HG03378 (cell line): Measurements from ENCODE around the gene TNXB.
"Not testable (repeated sequence)": the region's sequence is repeated elsewhere in the genome, so short reads cannot be mapped to it uniquely, and the experiment has no call there.

Experiments
- ATAC-seq: cut with Tn5 transposase; IDR thresholded peaks from one replicate; pipeline ENCODE4 v1.9.1; 2021; ENCODE audit warnings: mild to moderate bottlenecking, moderate library complexity; ENCODE audit not compliant: unreplicated experiment

TNXB gene

DNA sequence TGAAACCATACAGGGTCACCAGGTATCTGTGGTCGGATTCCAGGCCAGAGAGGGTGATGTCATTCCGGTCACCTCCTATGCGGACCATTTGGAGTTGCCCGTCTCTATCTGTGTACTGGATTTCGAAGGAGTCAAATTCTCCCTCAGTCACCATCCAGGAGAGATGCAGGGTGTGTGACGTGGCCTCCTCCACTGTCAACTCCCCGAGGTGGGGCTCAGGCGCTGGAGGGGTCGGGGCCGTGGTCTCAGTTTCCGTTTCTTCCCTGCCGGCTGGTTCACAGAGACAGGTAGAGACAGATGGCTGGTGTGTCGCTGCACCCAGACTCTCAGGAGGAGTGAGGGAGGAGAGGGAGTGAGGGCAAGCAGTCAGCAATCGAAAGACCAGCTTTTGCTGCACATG is 40.3 kb downstream of the TNXB start:
- ATAC-seq, result no peak

DNA sequence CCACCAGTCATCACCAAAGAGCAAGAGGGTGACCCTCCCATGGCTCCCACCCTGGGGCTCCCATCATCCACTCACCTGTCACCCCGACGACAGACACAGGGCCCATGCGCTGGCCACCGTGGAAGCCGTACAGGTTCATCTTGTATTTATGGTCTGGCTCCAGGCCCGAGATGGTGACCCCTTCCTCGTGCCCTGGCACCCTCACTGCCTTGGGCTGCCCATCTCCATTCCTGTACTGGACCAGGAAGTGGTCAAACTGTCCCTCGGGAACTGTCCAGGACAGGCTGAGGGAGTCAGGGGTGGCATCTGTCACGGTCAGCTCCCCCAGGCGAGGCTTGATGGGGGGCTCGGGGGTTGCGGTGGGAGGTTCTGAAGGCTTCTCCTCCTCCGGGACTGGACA is 40.8 kb downstream of the TNXB start:
- ATAC-seq, result not testable (repeated sequence)

DNA sequence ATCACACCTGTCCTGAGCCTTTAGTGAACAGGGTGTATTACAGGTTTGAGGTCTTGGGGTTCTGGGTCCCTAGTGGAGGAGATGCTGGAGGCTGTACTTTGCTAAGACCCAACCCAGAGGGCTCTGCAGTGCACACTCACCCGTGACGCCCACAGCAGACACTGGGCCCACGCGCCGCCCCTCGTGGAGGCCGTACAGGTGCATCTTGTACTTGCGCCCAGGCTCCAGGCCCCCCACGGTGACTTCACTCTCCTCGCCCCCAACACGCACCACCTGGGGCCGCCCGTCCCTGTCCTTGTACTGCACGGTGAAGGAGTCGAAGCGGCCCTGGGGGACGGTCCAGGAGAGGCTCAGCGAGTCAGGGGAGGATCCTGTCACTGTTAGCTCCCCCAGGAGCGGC is 41.6 kb downstream of the TNXB start:
- ATAC-seq, result not testable (repeated sequence)

DNA sequence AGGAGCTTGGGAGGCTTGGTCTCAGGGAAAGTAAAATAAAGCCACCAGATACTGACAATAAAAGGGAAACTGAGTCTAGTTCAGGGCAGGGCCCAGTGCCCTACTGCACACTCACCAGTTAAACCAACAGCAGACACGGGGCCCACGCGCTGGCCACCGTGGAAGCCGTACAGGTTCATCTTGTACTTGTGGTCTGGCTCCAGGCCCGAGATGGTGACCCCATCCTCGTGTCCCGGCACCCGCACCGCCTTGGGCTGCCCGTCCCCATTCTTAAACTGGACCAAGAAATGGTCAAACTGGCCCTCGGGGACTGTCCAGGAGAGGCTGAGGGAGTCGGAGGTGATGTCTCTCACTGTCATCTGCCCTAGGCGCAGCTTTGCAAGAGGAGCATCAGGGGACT is 44.4 kb downstream of the TNXB start:
- no peak for ATAC-seq

DNA sequence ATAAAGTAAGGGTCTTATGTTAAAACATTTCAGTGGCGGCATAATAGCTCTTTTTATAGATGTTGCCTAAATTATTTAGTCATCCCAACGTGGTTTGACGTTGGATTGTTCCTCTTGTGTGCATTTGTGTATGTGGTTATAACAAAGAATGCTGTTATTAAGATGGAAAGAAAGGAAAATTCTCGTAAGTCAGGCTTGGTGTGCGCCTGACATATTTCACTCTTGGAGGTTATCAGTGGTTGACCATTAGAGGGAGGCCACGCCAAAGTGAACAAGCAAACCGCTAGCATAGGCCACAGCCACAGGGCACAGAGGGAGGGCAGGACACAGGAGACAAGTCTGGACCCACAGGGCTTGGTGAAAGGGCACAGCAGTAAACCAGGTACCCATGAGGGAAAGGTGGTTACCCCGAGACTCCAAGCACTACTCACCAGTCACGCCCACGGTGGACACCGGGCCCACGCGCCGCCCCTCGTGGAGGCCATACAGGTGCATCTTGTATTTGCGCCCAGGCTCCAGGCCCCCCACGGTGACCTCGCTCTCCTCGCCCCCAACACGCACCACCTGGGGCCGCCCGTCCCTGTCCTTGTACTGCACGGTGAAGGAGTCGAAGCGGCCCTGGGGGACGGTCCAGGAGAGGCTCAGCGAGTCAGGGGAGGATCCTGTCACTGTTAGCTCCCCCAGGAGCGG is 48.0 kb downstream of the TNXB start:
- ATAC-seq, result no peak

DNA sequence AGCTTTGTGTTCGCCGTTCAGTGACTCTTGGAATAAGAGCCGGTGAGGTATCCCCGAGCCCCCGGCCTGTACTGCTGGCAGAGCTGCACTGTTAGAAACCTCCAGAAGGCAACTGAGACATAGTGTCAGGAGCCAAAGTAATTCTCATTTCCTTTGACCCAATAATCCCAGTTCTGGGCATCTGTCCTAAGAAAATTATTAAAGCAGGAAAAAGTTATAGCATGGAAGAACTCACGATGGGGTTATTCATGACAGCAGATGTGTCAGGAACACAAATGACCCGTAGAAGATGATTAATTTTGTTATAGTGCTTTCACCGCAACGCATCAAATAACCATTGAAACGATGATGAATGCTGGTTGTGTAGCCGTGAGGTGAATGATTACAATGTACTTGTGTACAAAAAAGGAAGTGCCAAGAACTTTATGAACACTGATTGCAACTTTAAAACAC is 50.6 kb downstream of the TNXB start:
- no peak for ATAC-seq

DNA sequence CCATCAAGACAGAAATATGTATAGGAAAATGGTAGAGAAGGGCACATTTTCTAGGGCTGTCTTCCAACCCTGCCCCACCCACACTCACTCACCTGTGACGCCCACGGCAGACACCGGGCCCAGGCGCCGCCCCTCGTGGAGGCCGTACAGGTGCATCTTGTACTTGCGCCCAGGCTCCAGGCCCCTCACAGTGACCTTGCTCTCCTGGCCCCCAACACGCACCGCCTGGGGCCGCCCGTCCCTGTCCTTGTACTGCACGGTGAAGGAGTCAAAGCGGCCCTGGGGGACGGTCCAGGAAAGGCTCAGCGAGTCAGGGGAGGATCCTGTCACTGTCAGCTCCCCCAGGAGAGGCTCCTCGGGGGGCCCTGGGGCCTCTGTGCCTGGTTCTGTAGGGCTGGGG is 51.2 kb downstream of the TNXB start:
- no peak for ATAC-seq

DNA sequence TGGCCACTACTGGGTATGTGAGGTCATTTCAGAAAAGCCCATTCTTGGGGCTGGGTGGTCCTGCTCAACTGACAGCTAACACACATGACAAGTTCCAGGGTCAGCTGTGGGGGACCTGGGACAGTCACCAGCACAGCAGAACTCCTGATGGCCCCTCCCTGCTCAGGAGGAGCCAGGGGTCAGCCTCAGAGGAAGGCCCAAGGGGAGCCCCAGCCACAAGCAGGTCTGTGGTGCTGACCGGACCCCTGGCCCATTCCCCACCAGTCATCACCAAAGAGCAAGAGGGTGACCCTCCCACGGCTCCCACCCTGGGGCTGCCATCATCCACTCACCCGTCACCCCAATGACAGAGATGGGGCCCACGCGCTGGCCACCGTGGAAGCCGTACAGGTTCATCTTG is 52.9 kb downstream of the TNXB start:
- ATAC-seq, result no peak

DNA sequence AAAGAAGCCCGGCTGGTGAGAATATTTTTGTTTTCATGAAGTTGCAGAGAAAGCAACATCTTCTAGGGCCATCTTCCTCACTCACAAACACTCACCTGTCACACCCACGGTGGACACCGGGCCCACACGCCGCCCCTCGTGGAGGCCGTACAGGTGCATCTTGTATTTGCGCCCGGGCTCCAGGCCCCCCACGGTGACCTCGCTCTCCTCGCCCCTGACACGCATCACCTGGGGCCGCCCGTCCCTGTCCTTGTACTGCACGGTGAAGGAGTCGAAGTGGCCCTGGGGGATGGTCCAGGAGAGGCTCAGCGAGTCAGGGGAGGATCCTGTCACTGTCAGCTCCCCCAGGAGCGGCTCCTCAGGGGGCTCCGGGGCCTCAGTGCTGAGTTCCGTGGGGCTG is 53.4 kb downstream of the TNXB start:
- not testable (repeated sequence) for ATAC-seq

DNA sequence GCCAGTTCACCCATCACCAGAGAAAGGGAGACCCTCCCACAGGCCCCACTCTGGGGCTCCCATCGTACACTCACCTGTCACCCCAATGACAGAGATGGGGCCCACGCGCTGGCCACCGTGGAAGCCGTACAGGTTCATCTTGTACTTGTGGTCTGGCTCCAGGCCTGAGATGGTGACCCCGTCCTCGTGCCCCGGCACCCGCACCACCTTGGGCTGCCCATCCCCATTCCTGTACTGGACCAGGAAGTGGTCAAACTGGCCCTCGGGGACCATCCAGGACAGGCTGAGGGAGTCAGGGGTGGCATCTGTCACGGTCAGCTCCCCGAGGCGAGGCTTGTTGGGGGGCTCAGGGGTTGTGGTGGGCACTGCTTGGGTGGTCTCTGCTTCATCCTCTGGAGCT is 55.8 kb downstream of the TNXB start:
- ATAC-seq, result not testable (repeated sequence)

DNA sequence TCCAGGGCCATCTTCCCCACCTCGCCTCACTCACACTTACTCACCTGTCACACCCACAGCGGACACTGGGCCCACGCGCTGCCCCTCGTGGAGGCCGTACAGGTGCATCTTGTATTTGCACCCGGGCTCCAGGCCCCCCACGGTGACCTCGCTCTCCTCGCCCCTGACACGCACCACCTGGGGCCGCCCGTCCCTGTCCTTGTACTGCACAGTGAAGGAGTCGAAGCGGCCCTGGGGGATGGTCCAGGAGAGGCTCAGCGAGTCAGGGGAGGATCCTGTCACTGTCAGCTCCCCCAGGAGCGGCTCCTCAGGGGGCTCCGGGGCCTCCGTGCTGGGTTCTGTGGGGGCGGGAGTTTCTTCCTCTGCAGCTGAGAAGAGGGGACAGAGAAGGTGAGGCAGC is 56.5 kb downstream of the TNXB start:
- ATAC-seq, result not testable (repeated sequence)

DNA sequence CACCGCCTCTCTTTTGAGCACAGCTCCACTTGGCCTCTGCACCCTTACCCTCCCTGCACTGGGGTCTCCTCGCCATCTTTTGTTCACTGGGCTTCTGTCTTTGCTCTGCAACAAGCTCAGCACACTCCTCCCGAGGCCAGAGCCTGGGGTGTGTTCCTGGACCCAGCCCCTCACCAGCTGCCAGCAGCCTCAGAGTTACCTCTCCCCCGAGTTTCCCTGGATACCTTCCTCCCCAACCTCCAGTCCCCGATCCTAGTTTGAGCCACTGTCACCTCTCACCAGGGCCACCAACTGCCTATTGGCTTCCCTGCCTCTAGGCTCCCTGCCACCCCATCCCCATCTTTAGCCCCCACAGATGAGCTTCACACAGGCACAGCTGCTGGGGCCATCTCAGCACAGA is 58.6 kb downstream of the TNXB start:
- no peak for ATAC-seq

DNA sequence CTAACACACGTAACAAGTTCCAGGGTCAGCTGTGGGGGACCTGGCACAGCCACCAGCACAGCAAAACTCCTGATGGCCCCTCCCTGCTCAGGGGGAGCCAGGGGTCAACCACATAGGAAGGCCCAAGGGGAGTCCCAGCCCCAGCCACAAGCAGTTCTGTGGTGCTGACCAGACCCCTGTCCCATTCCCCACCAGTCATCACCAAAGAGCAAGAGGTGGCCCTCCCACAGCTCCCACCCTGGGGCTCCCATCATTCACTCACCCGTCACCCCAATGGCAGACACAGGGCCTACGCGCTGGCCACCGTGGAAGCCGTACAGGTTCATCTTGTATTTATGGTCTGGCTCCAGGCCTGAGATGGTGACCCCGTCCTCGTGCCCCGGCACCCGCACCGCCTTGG is 59.4 kb downstream of the TNXB start:
- ATAC-seq, result not testable (repeated sequence)

DNA sequence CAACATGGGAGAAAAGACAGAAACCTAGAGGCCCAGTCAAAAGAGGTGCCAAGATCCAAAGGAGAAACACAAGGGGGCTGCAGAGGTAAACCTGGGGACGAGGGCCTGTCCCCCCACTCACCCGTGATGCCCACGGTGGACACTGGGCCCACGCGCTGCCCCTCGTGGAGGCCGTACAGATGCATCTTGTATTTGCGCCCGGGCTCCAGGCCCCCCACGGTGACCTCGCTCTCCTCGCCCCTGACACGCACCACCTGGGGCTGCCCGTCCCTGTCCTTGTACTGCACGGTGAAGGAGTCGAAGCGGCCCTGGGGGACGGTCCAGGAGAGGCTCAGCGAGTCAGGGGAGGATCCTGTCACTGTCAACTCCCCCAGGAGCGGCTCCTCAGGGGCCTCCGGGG is 60.0 kb downstream of the TNXB start:
- not testable (repeated sequence) for ATAC-seq

DNA sequence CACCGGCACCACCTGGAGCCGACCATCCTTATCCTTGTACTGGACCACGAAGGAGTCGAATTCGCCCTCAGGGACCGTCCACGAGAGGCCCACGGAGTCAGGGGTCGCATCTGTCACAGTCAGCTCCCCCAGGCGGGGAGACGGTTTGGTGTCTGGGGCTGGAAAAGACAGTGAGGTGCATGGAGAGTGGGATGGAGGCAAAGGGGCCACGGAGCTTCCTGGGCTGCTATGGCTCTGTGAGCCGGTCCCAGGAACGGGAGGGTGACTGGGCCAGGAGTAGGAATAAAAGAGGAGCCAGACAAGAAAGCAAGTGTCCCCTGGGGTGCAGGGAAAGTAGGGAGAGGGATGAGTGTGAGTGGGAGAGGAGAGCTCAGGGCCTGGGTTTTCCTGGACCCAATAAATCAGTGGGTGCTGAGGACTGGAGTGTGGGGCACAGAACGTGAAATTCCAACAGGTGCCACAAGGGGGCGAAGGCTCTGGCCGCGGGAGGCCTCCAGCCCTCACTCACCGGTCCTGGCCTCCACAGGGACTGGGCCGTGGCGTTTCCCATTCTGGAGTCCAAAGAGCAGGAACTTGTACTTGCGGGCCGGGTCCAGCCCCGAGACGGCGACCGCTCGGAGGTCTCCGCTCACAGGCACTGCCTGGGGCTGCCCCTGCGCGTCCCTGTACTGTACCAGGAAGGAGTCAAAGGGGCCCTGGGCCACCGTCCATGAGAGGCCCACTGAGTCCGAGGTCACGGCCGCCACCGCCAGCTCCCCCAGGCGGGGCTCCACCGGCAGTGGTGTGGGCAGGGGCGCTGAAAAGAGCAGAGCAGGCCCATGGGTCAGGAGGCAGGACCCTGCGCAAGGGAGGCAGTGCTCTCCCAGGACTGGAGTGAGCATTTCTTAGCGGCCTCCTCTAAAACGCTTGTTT is 61.0 kb downstream of the TNXB start:
- no peak for ATAC-seq

DNA sequence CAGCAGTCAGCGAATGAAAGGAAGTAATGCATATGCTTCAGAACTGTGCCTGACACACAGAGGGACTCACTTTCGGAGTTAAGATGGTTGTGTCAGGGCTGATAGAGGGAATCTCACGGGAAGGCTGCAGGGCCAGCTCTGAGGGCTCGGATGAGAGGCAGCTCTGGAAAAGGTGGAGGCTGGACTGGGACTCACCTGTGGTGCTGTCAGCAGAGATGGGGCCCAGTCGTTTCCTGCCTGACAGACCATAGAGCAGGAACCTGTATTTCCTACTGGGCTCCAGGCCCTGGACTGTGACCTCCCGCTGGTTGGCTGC is 61.6 kb downstream of the TNXB start:
- no peak for ATAC-seq

DNA sequence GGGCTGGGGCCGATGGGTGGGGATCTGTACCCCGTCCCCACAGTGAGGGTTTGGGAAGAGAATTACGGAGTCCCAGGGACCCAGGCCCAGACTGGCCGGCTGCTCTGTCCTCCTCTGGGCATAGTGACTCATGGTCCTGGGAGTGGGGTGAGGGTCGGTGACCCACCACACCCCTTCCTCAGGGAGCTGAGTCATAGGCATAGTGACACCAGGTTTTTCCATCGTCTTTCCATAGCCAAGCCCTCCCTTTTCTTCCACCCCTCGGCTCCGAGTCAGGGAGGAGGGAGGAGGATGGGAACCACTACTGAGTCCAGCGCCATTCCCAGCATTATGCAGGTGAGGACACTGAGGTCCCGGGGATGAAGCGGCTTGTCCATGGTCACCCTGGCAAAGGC is 62.1 kb downstream of the TNXB start:
- ATAC-seq, result no peak

DNA sequence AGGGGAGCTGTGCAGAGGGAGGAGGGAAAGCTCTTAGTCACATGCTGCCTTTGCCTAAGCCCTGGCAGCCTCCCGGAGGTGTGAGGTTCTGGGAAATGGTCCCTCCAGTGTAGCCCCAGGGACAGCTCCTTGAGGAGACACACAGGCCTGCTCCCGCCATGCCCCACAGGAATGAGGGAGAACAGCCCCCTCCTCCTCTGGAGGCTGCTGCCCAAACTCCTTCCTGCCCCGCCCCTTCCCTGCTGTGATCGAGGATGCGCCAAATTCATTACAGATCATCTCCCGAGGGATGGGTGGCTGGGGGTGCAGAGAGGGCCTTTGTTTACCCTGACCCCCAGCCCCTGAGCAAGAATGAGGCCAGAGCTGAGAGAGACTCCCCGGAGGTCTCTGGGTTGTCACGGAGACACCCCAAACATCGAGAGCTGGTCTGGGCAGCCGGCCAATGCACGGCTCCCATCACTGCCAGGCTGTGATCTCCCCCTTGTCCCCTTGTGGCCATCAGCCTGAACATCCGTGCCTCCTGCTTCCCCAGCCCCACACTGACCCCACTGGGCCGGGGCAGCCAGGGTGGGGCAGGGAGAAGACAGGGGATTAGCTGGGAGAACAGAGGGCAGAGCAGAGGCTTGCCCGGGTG is 62.6 kb downstream of the TNXB start:
- no peak for ATAC-seq

DNA sequence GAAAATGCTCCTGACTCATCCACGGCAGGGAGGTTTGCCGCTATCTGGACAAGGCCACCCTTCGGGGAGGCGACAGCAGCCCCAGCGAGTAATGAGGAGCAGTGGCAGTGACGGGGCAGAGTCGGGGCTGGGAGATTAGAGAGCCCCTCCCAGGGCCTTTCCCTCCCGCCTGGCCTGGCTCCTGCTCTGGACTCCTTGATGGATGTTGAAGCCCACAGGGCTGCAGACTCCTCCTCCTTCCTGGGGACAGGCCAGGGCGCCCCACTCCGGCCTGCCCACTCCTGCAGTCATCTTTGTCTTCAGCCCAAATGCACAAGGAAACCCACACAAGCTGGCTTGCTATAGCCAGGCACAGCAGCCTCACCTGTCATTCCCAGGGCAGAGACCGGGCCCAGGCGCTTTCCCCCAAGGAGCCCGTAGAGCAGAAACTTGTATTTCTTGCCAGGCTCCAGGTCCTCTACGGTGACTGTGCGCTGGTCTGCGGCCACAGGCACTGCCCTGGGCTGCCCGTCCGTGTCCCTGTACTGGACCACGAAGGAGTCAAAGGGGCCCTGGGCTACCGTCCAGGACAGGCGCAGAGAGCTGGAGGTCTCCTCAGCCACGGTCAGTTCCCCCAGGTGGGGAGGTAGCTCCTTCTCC is 63.2 kb downstream of the TNXB start:
- no peak for ATAC-seq

DNA sequence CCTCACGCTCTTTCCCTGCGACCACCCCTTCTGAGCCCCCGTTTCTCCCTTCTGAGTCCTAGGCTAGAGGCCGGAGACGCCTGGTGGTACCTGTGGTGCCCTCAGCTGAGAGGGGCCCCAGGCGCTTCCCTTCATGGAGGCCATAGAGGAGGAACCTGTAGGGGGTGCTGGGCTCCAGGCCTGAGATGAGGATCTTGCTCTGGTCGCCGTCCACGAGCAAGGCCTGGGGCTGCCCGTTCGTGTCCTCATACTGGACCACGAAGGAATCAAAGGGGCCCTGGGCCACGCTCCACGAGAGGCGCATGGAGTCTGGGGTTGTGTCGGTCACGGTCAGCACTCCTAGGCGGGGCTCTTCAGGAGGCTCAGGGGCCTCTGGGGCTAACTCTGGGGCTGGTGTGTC is 64.2 kb downstream of the TNXB start:
- not testable (repeated sequence) for ATAC-seq

DNA sequence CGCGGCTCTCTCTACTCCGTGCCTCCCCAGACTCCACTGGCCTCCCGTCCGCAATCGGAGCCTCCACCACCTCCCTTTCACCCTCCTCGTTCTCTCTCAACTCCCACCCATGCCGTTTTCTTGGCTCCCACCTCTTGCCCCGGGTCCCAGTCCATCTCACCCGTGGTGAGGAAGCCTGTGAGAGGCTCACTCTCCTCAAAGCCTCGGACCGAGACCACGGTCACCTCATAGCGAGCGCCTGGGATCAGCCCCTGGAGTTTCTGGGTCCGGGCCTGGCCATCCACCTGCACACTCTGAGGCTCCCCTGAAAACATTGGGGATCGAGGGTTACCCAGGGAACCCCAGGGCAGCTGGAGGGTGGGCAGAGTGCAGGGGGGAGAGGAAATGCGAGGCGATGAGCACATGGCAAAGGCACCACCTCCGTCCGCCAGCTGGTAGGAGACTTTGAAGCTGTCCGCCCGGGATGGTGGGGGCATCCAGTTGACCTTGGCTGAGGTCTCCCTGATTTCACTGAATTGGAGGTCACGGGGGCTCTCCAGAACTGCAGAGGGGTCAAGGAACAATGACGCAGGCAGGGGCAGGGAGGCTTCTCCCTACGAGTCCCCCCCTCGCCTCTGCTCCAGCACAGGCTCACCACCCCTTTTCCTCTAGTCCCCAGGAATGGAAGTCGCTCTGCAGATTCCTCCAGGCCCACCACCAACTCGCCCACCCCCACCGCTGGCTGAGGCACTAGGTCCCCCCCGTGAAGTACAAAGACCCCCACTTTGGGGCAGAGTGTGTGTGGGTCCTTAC is 65.4 kb downstream of the TNXB start:
- not testable (repeated sequence) for ATAC-seq
